Esophagus squamous epithelium (tissue), 4 donors: ENCODE results near the gene KCNH1.

ENCODE experiments used
- POLR2A ChIP-seq, 4 donors: fragments of 450-650 bp; IDR thresholded peaks; one replicate each; pipeline ENCODE4 v1.6.1; 2017; ENCODE audit warnings: antibody characterized with exemption in 4 of 4, mild to moderate bottlenecking in 4 of 4, moderate library complexity in 3 of 4
- TF ChIP-seq, protein P1 (sequence below), 6 experiments: fragments of 450-650 bp in 4 of 6; fragments of 200-600 bp in 2 of 6; sonication (generic) in 2 of 6; IDR thresholded peaks; one replicate each; pipeline ENCODE4 v1.5.1; 2016 to 2019; ENCODE audit warnings: antibody characterized with exemption in 6 of 6, mild to moderate bottlenecking in 4 of 6, moderate library complexity in 4 of 6

DNA sequence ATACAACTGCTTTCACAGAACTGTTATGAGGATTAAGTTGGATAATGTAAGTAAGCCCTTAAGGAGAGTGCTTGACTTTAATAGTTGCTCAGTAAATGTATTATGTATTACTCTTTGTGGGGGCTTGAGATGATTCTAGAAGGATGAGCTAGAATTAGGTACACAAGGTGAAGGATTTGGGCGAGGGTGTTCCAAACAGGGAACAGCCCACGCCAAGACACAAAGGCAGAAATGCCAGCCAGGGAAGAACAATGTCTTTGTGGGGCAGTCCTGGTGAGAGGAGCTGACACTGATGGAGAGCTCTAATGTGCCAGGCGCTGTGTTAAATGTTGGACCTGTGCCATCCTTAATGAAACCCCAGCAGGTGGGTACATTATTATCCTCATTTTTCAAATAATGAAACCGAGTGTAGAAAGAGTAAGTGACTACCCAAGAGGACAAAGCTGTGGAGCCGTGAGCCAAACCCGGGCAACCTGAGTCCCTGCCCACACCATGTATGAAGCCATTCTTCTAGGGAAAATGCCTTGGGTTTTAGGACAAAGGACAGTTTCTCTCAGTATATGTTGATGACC is 442.8 kb downstream of the KCNH1 start:
- TF ChIP-seq, protein P1, sequence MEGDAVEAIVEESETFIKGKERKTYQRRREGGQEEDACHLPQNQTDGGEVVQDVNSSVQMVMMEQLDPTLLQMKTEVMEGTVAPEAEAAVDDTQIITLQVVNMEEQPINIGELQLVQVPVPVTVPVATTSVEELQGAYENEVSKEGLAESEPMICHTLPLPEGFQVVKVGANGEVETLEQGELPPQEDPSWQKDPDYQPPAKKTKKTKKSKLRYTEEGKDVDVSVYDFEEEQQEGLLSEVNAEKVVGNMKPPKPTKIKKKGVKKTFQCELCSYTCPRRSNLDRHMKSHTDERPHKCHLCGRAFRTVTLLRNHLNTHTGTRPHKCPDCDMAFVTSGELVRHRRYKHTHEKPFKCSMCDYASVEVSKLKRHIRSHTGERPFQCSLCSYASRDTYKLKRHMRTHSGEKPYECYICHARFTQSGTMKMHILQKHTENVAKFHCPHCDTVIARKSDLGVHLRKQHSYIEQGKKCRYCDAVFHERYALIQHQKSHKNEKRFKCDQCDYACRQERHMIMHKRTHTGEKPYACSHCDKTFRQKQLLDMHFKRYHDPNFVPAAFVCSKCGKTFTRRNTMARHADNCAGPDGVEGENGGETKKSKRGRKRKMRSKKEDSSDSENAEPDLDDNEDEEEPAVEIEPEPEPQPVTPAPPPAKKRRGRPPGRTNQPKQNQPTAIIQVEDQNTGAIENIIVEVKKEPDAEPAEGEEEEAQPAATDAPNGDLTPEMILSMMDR (IDR thresholded peaks at IDR 0.05): no peak
- TF ChIP-seq POLR2A (IDR thresholded peaks at IDR 0.05): no peak
